A673 (cell line): ENCODE results near the gene CST9.

Experiments
- CTCF ChIP-seq: fragments of 300-800, 200-600 bp; sonication (generic); conservative IDR thresholded peaks from 2 replicates; pipeline ENCODE4 v1.5.1; 2017; ENCODE audit warnings: low read depth, mild to moderate bottlenecking, antibody characterized with exemption, low read length, moderate library complexity, mixed read lengths
- EZH2 ChIP-seq: fragments of 200-600 bp; sonication (generic); IDR thresholded peaks from 2 replicates; pipeline ENCODE4 v1.6.1; 2017; ENCODE audit warnings: borderline replicate concordance, low read depth, mild to moderate bottlenecking, mixed read lengths, antibody characterized with exemption, low read length; ENCODE audit not compliant: poor library complexity, severe bottlenecking

GRCh38 chr20:23644164-23644563 is 38.4 kb upstream of the CST9 start:
- TF ChIP-seq CTCF (no peak), EZH2 (no peak)
